ENCODE data around the gene KCNMB2. TPM values are rescaled to one million over a fixed set of nuclear protein-coding genes. Genes with fewer than 3 reads are reported as not detected.
"Not testable (repeated sequence)": the region's sequence is repeated elsewhere in the genome, so short reads cannot be mapped to it uniquely, and the experiment has no call there.

KCNMB2 gene
- total RNA-seq, 1 donor from 2014 or later = not detected

GRCh38 chr3:178856804-178857203 is 320.6 kb downstream of the KCNMB2 start:
- DNase-seq (ENCODE audit: low spot score) = no peak

GRCh38 chr3:178859386-178859785 is 323.1 kb downstream of the KCNMB2 start:
- DNase-seq (ENCODE audit: low spot score) = no peak

GRCh38 chr3:178859900-178860436 is 323.7 kb downstream of the KCNMB2 start:
- DNase-seq (ENCODE audit: low spot score) = not testable (repeated sequence)

GRCh38 chr3:178868681-178869080 is 332.4 kb downstream of the KCNMB2 start:
- no peak for DNase-seq (ENCODE audit: low spot score)

GRCh38 chr3:178870085-178870484 is 333.8 kb downstream of the KCNMB2 start:
- no peak for DNase-seq (ENCODE audit: low spot score)

GRCh38 chr3:178875157-178875556 is 338.9 kb downstream of the KCNMB2 start:
- DNase-seq (ENCODE audit: low spot score) = no peak

- DNase-seq (ENCODE audit: low spot score) = no peak
These were observed 339.6 kb downstream of the KCNMB2 start for GRCh38 chr3:178875836-178876235.

GRCh38 chr3:178880274-178880673 is 344.0 kb downstream of the KCNMB2 start:
- no peak for DNase-seq (ENCODE audit: low spot score)
